Stimulated activated CD4-positive, alpha-beta T cell treated with anti-CD3 and anti-CD28 coated beads, TNF-alpha, amount 100 ng/mL, for 48 hours (primary cell): ENCODE measurements around the gene ADCY9.
"Not testable (repeated sequence)": the region's sequence is repeated elsewhere in the genome, so short reads cannot be mapped to it uniquely, and the experiment has no call there.

Experiments used
- DNase-seq, 3 donors: peaks; one replicate each; pipeline ENCODE4 v3.0.0-alpha.2; 2020; ENCODE audit warnings: low read depth in 3 of 3

Gene ADCY9

GRCh38 chr16:4116325-4117249 is at the start of gene ADCY9:
TSS of gene ADCY9 (minus strand) at chr16:4116442. CDS start at chr16:4115442, 1,000 bp downstream.
- peak; percentile 35 to 56 (median 47) for DNase-seq

- DNase-seq = no peak
Measured at GRCh38 chr16:4160658-4161430, 44.6 kb upstream of the ADCY9 start.

GRCh38 chr16:4159726-4160125 is 43.5 kb upstream of the ADCY9 start:
- no peak for DNase-seq

- no peak for DNase-seq
Measured at GRCh38 chr16:4158143-4159093, 42.2 kb upstream of the ADCY9 start.

- no peak for DNase-seq
Measured at GRCh38 chr16:4157376-4157825, 41.2 kb upstream of the ADCY9 start.

- not testable (repeated sequence) for DNase-seq
Measured at GRCh38 chr16:4156503-4156902, 40.3 kb upstream of the ADCY9 start.

- not testable (repeated sequence) for DNase-seq
Measured at GRCh38 chr16:4153364-4153763, 37.1 kb upstream of the ADCY9 start.

GRCh38 chr16:4152267-4152666 is 36.0 kb upstream of the ADCY9 start:
- DNase-seq = no peak

GRCh38 chr16:4147236-4147635 is 31.0 kb upstream of the ADCY9 start:
- no peak for DNase-seq

GRCh38 chr16:4142268-4142667 is 26.0 kb upstream of the ADCY9 start:
- no peak for DNase-seq

- no peak for DNase-seq
Measured at GRCh38 chr16:4141604-4142003, 25.4 kb upstream of the ADCY9 start.

- DNase-seq = no peak
Measured at GRCh38 chr16:4140652-4141051, 24.4 kb upstream of the ADCY9 start.

GRCh38 chr16:4139968-4140367 is 23.7 kb upstream of the ADCY9 start:
- DNase-seq = no peak

- no peak for DNase-seq
Measured at GRCh38 chr16:4138713-4139112, 22.5 kb upstream of the ADCY9 start.

- DNase-seq = no peak
Measured at GRCh38 chr16:4137438-4137837, 21.2 kb upstream of the ADCY9 start.

GRCh38 chr16:4136229-4136813 is 20.1 kb upstream of the ADCY9 start:
- DNase-seq = no peak

GRCh38 chr16:4135537-4135936 is 19.3 kb upstream of the ADCY9 start:
- no peak for DNase-seq

- no peak for DNase-seq
Measured at GRCh38 chr16:4133897-4134372, 17.7 kb upstream of the ADCY9 start.

- DNase-seq = no peak
Measured at GRCh38 chr16:4131621-4132020, 15.4 kb upstream of the ADCY9 start.

- no peak for DNase-seq
Measured at GRCh38 chr16:4124535-4125294, 8.5 kb upstream of the ADCY9 start.
